ENCODE data around the gene IPPK. TPM values are rescaled to one million over a fixed set of nuclear protein-coding genes. Genes with fewer than 3 reads are reported as not detected.

IPPK gene
- total and polyA plus RNA-seq, 2 donors (not counting 1 experiment from before 2014, with no cell fraction given) = 11.1 to 16.4 TPM

GRCh38 chr9:92656537-92656925 is 13.4 kb downstream of the IPPK start:
- Histone ChIP-seq H3K9ac (ENCODE audit: insufficient read depth, low read length) (no peak overlapping the region), H3K9me3 (ENCODE audit: control insufficient read depth, insufficient read depth, low read depth, low read length) (no peaks in the 10 kb centered on the region), H3K36me3 (ENCODE audit: control insufficient read depth, insufficient read depth, low read length) (peaks cover 2% of the 10 kb centered on the region), H3K79me2 (ENCODE audit: control insufficient read depth, insufficient read depth, low read length) (peaks cover 26% of the 10 kb centered on the region), H3K27me3 (ENCODE audit: control insufficient read depth, insufficient read depth, low read length) (no peaks in the 10 kb centered on the region), H3K4me3 (replicated peaks in 1 of 4; ENCODE audit: control extremely low read depth in 1 of 4, insufficient read depth in 1 of 4, low read depth in 3 of 4, low read length in 4 of 4) (no peak overlapping the region), H3K4me1 (ENCODE audit: control insufficient read depth, extremely low read depth, insufficient read depth, low read length) (no peaks in the 10 kb centered on the region), H4K20me1 (ENCODE audit: control insufficient read depth, extremely low read depth, insufficient read depth, low read length) (no peaks in the 10 kb centered on the region), H3K27ac (ENCODE audit: insufficient read depth, low read length) (no peak overlapping the region), H3K4me2 (ENCODE audit: extremely low read depth, insufficient read depth, low read length) (no peak overlapping the region), H2AFZ (ENCODE audit: low read length) (no peak overlapping the region)
- DNase-seq (ENCODE audit: low read depth in 2 of 2) = no peak
- no peak for TF ChIP-seq EZH2 (IDR thresholded peaks at IDR 0.05; ENCODE audit: low read length, missing control alignments)

GRCh38 chr9:92655896-92656536 is 13.9 kb downstream of the IPPK start:
- no peak for TF ChIP-seq CTCF (conservative IDR thresholded peaks at IDR 0.05 in 1 of 2, IDR thresholded peaks at IDR 0.05 in 1 of 2; ENCODE audit: low read depth in 1 of 2, low read length in 2 of 2)
- TF ChIP-seq EZH2 (IDR thresholded peaks at IDR 0.05; ENCODE audit: low read length, missing control alignments) = no peak
- no peak for DNase-seq (ENCODE audit: low read depth in 2 of 2)
- Histone ChIP-seq H3K36me3 (ENCODE audit: control insufficient read depth, insufficient read depth, low read length) (peaks cover 2% of the 10 kb centered on the region), H3K79me2 (ENCODE audit: control insufficient read depth, insufficient read depth, low read length) (peaks cover 21% of the 10 kb centered on the region), H4K20me1 (ENCODE audit: control insufficient read depth, extremely low read depth, insufficient read depth, low read length) (no peaks in the 10 kb centered on the region), H2AFZ (ENCODE audit: low read length) (no peak overlapping the region), H3K27me3 (ENCODE audit: control insufficient read depth, insufficient read depth, low read length) (no peaks in the 10 kb centered on the region), H3K4me3 (replicated peaks in 1 of 4; ENCODE audit: control extremely low read depth in 1 of 4, insufficient read depth in 1 of 4, low read depth in 3 of 4, low read length in 4 of 4) (no peak overlapping the region), H3K9me3 (ENCODE audit: control insufficient read depth, insufficient read depth, low read depth, low read length) (no peaks in the 10 kb centered on the region), H3K4me2 (ENCODE audit: extremely low read depth, insufficient read depth, low read length) (no peak overlapping the region), H3K27ac (ENCODE audit: insufficient read depth, low read length) (no peak overlapping the region), H3K4me1 (ENCODE audit: control insufficient read depth, extremely low read depth, insufficient read depth, low read length) (no peaks in the 10 kb centered on the region), H3K9ac (ENCODE audit: insufficient read depth, low read length) (no peak overlapping the region)

DNA sequence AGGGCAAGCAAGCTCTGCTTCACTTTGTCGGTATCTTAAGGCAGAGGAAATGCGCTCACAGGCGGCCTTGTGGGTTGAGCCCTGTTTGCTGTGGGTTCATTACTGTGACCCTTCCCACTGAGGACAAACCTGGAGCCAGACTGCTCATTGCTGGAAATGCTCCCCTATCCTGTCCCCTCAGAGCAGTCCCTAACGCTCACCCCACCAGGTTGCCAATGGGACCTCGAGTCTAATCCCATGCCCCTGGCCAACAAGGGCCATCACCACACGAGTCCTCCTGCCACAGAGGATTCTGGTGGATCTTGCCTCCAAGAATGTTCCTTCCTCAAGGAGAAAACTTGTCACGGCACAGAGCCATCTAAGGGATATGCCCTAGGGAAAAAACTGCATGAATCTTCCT is 14.6 kb downstream of the IPPK start:
- H3K27ac ChIP-seq (ENCODE audit: insufficient read depth, low read length) = no peak overlapping the region
- no peaks in the 10 kb centered on the region for H3K4me1 ChIP-seq (ENCODE audit: control insufficient read depth, extremely low read depth, insufficient read depth, low read length)

More for the DNA sequence above, 14.6 kb downstream of the IPPK start:
- Histone ChIP-seq H3K4me2 (ENCODE audit: extremely low read depth, insufficient read depth, low read length) (no peak overlapping the region), H3K9ac (ENCODE audit: insufficient read depth, low read length) (no peak overlapping the region), H3K4me3 (replicated peaks in 1 of 4; ENCODE audit: control extremely low read depth in 1 of 4, insufficient read depth in 1 of 4, low read depth in 3 of 4, low read length in 4 of 4) (no peak overlapping the region), H3K9me3 (ENCODE audit: control insufficient read depth, insufficient read depth, low read depth, low read length) (no peaks in the 10 kb centered on the region), H4K20me1 (ENCODE audit: control insufficient read depth, extremely low read depth, insufficient read depth, low read length) (no peaks in the 10 kb centered on the region), H3K79me2 (ENCODE audit: control insufficient read depth, insufficient read depth, low read length) (peaks cover 16% of the 10 kb centered on the region), H3K27me3 (ENCODE audit: control insufficient read depth, insufficient read depth, low read length) (no peaks in the 10 kb centered on the region), H2AFZ (ENCODE audit: low read length) (no peak overlapping the region), H3K36me3 (ENCODE audit: control insufficient read depth, insufficient read depth, low read length) (peaks cover 4% of the 10 kb centered on the region)
- DNase-seq (ENCODE audit: low read depth in 2 of 2) = no peak
- TF ChIP-seq EZH2 (IDR thresholded peaks at IDR 0.05; ENCODE audit: low read length, missing control alignments) (no peak), CTCF (conservative IDR thresholded peaks at IDR 0.05 in 1 of 2, IDR thresholded peaks at IDR 0.05 in 1 of 2; ENCODE audit: low read depth in 1 of 2, low read length in 2 of 2) (no peak)

Data from fibroblast of lung (primary cell).